ENCODE results near the gene TMOD2.
A peak's percentile ranks its signal among the peaks of the same experiment; 100 is the strongest.

The TMOD2 gene

DNA sequence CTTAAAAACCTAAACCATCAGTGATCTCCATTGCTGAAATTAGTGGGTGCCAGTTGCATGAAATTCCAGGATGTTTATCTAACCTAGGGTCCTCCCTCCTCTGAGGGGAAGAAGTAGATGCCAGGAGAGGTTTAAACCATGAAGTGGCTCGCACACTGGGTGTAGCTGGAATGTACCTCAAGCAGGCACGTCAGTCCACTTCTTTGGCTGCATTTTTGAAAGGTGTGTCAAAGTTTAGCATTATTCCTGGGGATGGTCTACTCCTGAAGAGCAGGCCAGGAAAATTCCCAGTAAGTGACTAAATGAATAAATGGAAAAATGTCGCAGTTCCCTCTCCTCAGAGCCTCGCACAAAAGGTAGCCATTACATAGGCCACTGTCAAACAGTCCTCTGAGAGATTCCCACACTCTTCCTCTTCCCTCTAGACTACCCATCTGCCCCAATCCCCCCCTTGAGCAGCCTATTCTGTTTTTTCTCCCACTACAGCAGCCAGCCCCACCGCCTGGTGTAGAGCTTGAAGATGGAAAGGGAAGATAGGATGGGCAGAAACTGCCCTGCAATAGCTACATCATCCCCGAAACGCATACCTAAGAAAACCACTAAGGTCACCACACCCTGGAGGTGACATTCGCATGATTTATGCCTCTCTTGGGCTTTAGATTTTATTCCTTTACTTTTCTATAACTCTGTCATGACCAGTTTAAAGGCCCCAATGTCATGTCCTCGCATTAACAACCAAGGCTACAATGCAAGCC, 77.4 kb downstream of the TMOD2 start:
- DNase-seq, result no peak

DNA sequence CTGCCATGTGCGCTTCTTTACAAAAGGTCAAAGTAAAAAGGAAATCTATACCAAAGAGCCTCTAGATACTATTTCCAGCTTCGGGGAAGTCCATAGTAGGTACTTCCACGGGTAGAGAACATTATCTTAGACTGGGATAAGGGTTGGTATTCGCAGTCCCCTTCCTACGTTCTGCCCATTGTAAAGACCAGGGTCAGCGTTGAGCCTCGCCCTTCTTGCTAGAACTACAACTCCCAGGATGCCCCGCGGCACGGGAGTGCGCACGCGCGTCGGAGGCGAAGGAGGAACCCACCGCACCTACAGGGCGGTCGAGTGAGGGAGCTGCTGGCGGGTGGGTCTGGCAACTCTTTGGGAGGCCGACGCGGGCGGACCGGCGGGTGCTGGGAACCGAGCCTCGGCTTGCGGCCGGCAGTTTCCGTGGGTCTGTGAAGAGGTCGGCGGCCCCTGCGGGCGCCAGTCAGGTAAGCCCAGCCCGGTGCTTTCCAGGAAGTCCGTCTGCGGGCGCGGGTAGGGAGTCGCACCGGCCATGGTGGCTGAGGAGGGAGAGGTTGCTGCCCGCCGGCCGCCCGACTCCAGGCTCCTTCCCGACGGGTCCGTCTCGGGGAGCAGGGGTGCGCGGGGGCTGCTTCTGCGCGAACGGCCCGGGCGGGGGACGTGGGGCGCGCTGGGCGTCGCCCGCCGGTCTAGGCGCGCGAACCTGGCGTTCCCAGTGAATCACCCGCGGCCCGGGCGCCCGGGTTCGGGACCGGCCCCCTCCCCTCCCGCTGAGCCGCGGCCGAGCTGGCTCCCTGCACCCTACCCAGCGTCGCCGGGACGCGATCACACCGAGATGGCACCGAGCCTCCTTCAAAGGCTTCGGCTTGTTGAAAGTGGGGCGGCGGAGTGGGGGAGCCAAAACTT, 78.2 kb downstream of the TMOD2 start, which contains the start of gene TMOD3:
Gene TMOD3 (plus strand): TSS at position 278 of the 900 bp plus-strand sequence. CDS start 33,232 bp downstream, outside the sequence.
- DNase-seq, result peak; percentile 93

DNA sequence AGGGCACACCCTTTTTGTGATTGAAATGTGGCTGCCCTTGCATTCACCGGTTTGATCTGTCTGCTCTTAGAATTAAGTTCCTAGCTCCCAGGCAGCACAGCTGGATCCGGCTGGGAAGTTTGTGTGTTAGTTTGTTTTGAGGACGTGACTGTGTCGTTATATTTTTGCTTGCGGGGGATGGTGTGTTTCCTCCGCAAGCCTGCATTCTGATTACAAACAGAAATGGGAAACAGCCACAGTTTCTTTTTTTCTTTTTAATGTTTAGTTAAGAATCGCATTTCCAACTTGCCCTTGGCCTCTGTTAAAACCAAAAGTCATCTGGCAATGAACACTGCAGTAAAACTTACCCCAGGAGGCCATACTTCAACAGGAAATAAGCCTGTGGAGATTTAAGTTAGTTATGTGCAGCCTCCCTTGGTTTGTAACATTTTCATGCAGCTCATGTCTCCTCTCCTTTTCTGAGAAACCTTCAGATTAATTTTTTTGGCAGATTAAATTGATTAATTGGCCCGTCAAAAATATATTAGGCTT, 78.9 kb downstream of the TMOD2 start:
- DNase-seq, result no peak

- no peak for DNase-seq
These were observed 82.4 kb downstream of the TMOD2 start for GRCh38 chr15:51833772-51834171.

GRCh38 chr15:51837792-51838251, 86.4 kb downstream of the TMOD2 start:
- peak; percentile 53 for DNase-seq

- peak; percentile 22 for DNase-seq
These were observed 86.9 kb downstream of the TMOD2 start for GRCh38 chr15:51838270-51838669.

GRCh38 chr15:51840692-51841091, 89.3 kb downstream of the TMOD2 start:
- DNase-seq, result no peak

GRCh38 chr15:51841406-51842040, 90.1 kb downstream of the TMOD2 start:
- no peak for DNase-seq

DNA sequence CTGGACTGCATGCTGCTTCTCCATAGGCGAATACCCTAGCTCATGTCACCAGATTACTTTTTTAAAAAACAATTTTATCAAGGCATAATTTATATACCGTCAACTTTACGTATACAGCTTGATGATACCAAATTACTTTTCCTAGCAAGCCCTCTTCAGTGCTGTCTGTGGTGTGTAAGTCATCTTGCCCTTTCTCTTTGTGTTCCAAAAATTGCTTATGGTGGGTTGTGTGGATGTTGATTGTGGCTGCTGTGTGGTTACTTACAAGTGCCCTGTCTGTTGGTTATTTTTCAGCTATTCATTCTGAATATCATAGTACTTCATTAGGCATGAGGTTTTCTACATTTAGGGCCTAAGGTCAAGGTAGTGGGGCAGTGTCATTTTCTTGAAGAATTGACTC, 90.9 kb downstream of the TMOD2 start:
- DNase-seq, result no peak

- no peak for DNase-seq
These were observed 91.7 kb downstream of the TMOD2 start for GRCh38 chr15:51842852-51843737.

- DNase-seq, result no peak
These were observed 93.5 kb downstream of the TMOD2 start for GRCh38 chr15:51844747-51845426.

DNA sequence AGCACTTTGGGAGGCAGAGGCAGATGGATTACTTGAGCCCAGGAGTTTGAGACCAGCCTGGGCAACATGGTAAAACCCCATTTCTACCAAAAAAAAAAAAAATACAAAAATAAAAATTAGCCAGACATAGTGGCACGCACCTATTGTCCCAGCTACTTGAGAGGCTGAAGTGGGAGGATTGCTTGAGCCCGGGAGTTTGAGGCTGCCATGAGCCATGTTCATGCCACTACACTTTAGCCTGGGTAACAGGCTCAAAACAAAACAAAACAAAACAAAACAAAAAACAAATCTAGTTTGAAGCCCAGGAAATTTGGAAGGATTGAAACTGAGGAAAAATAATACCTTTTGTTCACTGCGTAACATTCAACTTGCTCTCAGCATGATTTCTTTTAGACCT, 94.7 kb downstream of the TMOD2 start:
- no peak for DNase-seq

DNA sequence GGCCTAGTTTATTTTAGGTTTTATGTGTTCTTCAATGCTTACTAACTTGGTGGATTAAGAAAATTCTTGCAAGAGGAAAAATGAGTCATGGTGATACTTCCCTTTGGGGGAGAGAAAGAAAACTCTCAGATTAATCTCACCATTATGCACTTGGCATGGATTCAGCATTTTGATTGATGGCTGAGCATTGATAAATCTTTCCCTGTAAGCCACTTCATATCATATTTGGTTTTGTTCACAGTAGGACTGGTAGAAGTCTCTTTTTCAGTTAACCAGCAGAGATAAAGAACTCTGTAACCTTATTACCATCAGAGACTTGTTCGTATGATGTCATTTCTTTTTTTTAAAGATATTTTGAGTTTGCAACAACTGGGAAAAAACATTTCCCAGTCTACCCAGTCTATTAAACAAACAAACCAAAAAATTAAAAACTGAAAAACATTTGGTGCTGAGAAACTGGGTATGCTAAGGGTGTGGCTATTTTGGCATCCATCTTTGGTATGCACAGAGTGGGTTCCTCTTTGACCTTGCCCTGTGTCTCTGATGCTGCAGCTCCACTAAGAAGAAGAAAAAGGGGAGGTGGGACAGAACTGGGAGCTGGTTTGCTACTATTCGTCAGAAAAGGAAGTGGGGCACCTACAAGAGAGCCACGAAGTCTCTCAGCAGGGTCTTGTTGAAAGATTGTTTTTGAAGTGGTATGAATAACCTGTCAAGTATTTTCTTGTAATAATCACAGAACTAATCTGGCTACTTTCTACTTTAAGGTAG, 95.2 kb downstream of the TMOD2 start:
- no peak for DNase-seq

- DNase-seq, result no peak
These were observed 97.4 kb downstream of the TMOD2 start for GRCh38 chr15:51848811-51849210.

DNA sequence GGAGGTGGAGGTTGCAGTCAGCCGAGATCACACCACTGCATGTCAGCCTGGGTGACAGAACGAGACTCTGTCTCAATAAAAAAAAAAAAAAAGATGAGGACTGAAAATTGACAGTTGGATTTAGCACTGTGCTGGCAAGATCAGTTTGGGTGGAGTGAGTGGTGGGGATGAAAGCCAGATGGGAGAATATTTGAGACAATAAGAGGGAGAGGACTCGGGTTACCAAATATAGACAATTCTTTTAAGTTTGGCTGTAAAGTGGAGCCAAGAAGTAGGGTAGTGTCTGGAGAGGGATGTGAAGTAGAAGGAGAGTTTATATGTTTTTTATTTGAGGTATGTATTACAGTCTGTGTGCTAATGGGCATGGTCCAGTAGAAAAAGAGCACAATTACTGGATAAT, 98.5 kb downstream of the TMOD2 start:
- no peak for DNase-seq

- DNase-seq, result no peak
These were observed 102.6 kb downstream of the TMOD2 start for GRCh38 chr15:51853998-51854397.

GRCh38 chr15:51855612-51856011, 104.2 kb downstream of the TMOD2 start:
- DNase-seq, result no peak

- no peak for DNase-seq
These were observed 105.5 kb downstream of the TMOD2 start for GRCh38 chr15:51856714-51857380.

GRCh38 chr15:51861557-51862359, 110.4 kb downstream of the TMOD2 start:
- no peak for DNase-seq
